Nephron progenitor cell (in vitro differentiated cells): ENCODE data around the gene GARRE1.
A peak's percentile ranks its signal among the peaks of the same experiment; 100 is the strongest.
"Not testable (repeated sequence)": the region's sequence is repeated elsewhere in the genome, so short reads cannot be mapped to it uniquely, and the experiment has no call there.

Experiments used
- DNase-seq: peaks from one replicate; pipeline ENCODE4 v3.0.0; 2021
- H3K27ac Mint-ChIP-seq: 2 replicates; pipeline ENCODE4 v1.8.0; 2021; ENCODE audit warnings: mild to moderate bottlenecking, moderate library complexity, mixed read lengths
- H3K27me3 Mint-ChIP-seq: 2 replicates; pipeline ENCODE4 v1.8.0; 2021; ENCODE audit warnings: mild to moderate bottlenecking, low read depth, mixed read lengths; ENCODE audit not compliant: poor library complexity
- H3K36me3 Mint-ChIP-seq: 2 replicates; pipeline ENCODE4 v1.8.0; 2021; ENCODE audit warnings: low read depth, mixed read lengths
- H3K4me1 Mint-ChIP-seq: 2 replicates; pipeline ENCODE4 v1.8.0; 2021; ENCODE audit warnings: mixed read lengths
- H3K4me3 Mint-ChIP-seq: 2 replicates; pipeline ENCODE4 v1.8.0; 2021; ENCODE audit warnings: mild to moderate bottlenecking, moderate library complexity, mixed read lengths
- H3K9me3 Mint-ChIP-seq: 2 replicates; pipeline ENCODE4 v1.8.0; 2021; ENCODE audit warnings: mild to moderate bottlenecking, moderate library complexity, mixed read lengths
- TF ChIP-seq, protein P1 (sequence below): fragments of 200-600 bp; sonication (generic); IDR thresholded peaks from 2 replicates; pipeline ENCODE4 v1.5.0; 2021; ENCODE audit warnings: antibody characterized with exemption

GARRE1 gene

DNA sequence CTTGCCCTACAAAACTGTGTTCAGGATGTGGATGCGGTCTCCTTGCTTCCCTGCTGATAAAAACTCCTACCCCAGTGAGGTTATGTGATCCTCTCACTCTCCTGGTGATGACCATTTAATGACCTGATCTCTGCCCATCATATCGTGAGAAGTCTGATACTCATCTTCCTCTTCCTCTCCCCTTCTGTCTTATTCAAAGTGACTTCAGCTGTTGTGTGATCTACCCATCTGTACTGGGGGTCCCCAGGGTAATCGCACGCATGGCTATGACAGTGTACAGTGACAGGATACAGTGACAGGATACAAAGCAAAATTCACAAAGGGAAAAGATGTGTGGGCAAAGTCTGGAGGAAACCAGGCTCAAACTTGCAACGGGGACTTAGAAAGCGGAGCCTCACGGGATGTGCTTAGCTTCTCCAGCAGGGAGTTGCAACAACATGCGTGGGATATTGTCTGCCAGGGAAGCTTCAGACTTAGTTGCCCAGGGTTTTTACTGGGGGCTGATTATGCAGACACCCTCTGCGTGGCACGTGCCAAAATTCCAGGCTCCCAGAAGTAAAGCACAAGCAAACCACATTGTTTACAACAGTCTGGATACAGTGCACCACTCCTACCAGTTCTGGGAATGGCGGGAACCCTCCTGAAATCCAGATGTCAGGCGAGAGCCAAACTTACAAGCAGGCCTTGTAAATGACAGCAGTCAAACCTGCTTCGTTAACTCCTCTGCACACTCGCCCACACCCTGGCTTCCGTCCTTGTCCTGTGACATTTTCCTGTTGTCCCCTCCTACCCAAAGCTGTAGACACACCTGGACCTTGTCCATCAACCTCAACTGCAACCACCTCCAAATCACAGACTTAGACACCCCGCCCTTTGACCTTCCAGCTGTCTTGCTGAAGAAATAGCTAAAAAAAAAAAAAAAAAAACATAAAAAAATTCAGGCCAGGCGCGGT is 18.0 kb upstream of the GARRE1 start:
- Mint-ChIP-seq H3K36me3 (peaks cover 37% of the 10 kb centered on the region), H3K27me3 (no peaks in the 10 kb centered on the region), H3K27ac (peak overlapping the region; percentile 31), H3K4me1 (peaks cover 5% of the 10 kb centered on the region), H3K4me3 (no peak overlapping the region), H3K9me3 (no peaks in the 10 kb centered on the region)
- DNase-seq = no peak
- TF ChIP-seq, protein P1, sequence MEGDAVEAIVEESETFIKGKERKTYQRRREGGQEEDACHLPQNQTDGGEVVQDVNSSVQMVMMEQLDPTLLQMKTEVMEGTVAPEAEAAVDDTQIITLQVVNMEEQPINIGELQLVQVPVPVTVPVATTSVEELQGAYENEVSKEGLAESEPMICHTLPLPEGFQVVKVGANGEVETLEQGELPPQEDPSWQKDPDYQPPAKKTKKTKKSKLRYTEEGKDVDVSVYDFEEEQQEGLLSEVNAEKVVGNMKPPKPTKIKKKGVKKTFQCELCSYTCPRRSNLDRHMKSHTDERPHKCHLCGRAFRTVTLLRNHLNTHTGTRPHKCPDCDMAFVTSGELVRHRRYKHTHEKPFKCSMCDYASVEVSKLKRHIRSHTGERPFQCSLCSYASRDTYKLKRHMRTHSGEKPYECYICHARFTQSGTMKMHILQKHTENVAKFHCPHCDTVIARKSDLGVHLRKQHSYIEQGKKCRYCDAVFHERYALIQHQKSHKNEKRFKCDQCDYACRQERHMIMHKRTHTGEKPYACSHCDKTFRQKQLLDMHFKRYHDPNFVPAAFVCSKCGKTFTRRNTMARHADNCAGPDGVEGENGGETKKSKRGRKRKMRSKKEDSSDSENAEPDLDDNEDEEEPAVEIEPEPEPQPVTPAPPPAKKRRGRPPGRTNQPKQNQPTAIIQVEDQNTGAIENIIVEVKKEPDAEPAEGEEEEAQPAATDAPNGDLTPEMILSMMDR = no peak

DNA sequence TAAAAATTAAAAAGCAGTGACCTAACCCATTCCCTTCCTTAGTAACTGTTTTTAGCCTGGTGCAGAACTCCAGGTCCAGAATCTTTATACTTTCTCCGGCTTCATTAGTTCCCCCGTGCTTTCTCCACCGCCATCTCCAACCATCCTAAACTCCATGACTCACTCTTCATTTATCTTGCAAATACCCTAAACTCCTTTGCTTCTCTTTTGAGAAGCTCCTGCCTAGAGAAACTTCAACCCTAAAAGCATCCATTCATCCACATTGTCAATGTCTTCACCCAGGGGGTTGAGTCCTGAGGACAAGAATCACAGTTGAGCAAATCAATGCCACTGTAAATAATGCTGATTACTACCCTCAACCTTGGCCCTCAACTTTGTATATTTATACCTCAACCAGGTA is 17.1 kb upstream of the GARRE1 start:
- Mint-ChIP-seq H3K36me3 (peaks cover 34% of the 10 kb centered on the region), H3K9me3 (no peaks in the 10 kb centered on the region), H3K4me1 (peaks cover 9% of the 10 kb centered on the region), H3K27me3 (no peaks in the 10 kb centered on the region), H3K4me3 (no peak overlapping the region), H3K27ac (peak overlapping the region; percentile 83)
- DNase-seq = no peak
- TF ChIP-seq, protein P1 = no peak

DNA sequence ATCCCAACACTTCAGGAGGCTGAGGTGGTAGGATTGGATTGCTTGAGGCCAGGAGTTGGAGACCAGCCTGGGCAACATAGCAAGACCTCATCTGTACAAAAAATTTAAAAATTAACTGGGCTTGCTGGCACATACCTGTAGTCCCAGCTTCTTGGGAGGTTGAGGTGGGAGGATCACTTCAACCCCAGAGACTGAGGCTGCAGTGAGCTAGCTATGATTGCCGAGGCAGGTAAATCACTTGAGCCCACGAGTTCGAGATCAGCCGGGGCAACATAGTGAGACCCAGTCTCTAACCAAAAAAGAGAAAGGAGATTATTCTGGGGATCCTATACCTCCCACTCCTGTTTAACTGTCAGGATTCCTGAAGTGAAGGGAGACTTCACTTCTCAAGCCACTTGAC is 16.4 kb upstream of the GARRE1 start:
- Mint-ChIP-seq H3K4me3 (no peak overlapping the region), H3K27ac (no peak overlapping the region), H3K9me3 (no peaks in the 10 kb centered on the region), H3K27me3 (no peaks in the 10 kb centered on the region), H3K36me3 (peaks cover 31% of the 10 kb centered on the region), H3K4me1 (peaks cover 9% of the 10 kb centered on the region)
- TF ChIP-seq, protein P1 = no peak
- DNase-seq = no peak

DNA sequence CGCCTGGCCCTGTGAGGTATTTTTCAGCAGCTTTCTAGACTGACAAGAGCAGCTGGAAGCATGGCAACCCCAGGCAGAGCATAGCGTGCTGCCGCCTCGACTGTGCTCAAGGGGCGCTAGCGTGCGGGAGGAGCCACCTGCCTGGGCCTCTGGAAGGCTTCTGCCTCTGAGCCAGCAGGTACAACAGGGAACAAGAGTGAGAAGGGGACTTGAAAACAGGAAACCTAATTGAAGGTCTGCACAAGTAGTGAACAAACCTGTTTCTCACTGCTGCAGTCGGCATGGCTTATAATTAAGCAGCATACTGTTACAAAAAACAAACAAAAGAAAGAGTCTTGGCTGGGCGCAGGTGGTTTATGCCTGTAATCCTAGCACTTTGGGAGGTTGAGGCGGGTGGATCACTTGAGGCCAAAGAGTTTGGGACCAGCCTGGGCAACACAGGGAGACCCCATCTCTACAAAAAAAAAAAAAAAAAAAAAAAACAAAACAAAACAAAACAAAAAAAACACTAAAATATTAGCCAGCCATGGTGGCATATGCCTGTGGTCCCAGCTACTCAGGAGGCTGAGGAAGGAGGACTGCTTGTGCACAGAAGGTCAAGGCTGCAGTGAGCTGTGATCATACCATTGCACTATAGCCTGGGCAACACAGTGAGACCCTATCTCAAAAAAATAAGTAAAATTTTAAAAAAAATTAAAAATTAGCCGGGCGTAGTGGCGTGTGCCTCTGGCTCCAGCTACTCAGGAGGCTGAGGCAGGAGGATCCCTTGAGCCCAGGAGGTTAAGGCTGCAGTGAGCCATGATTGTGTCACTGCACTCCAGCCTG is 12.6 kb upstream of the GARRE1 start:
- peaks cover 14% of the 10 kb centered on the region for H3K36me3 Mint-ChIP-seq
- TF ChIP-seq, protein P1 = peak; percentile 52
- H3K4me1 Mint-ChIP-seq = peaks cover 17% of the 10 kb centered on the region
- no peaks in the 10 kb centered on the region for H3K9me3 Mint-ChIP-seq
- H3K27me3 Mint-ChIP-seq = no peaks in the 10 kb centered on the region
- H3K27ac Mint-ChIP-seq = no peak overlapping the region
- H3K4me3 Mint-ChIP-seq = no peak overlapping the region
- peak; percentile 46 for DNase-seq

DNA sequence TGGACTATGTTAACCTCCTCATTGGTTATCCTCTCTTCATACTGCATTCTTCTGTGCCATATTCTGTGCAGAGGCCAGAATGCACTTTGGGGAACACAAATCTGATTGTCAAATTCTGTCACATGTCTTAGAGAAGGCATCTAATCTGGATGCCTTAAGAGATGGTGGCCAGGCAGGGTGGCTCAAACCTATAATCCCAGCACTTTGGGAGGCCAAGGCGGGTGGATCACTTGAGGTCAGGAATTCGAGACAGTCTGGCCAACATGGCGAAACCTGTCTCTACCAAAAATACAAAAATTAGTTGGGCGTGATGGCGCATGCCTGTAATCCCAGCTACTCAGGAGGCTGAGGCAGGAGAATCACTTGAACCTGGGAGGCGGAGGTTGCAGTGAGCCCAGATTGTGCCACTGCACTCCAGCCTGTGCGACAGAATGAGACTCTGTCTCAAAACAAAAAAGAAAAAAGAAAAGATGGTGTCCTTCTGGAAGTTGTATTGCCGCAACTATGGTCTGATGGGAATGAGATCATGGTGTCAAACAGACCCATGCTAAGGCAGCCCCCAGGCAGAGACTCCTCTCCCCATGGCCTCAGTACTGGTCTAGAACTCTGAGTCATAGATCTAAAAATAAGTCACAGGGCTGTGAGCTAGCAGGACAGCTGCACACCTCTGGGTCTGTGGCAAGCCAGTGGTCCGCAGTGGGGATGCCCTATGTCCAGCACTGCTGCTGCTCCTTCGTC is 11.0 kb upstream of the GARRE1 start:
- not testable (repeated sequence) for H3K36me3 Mint-ChIP-seq, H3K27me3 Mint-ChIP-seq, H3K27ac Mint-ChIP-seq, DNase-seq, H3K4me3 Mint-ChIP-seq, H3K9me3 Mint-ChIP-seq
- peaks cover 17% of the 10 kb centered on the region for H3K4me1 Mint-ChIP-seq
